ENCODE measurements around the gene CTBP2. TPM values are rescaled to one million over a fixed set of nuclear protein-coding genes. Genes with fewer than 3 reads are reported as not detected.
"Not testable (repeated sequence)": the region's sequence is repeated elsewhere in the genome, so short reads cannot be mapped to it uniquely, and the experiment has no call there.

Gene CTBP2
- total RNA-seq, 1 donor from 2014 or later, result 127 TPM

GRCh38 chr10:125163803-125164202 is 3.4 kb upstream of the CTBP2 start:
- Mint-ChIP-seq H3K9me3 (no peaks in the 10 kb centered on the region), H3K36me3 (ENCODE audit: low read depth) (no peaks in the 10 kb centered on the region), H3K27me3 (ENCODE audit: low read depth) (no peaks in the 10 kb centered on the region), H3K4me1 (peaks cover 10% of the 10 kb centered on the region), H3K4me3 (peak overlapping the region; percentile 27), H3K27ac (ENCODE audit: unreplicated experiment) (no peak overlapping the region)
- no peak for TF ChIP-seq CTCF (conservative IDR thresholded peaks at IDR 0.05)
- no peak for DNase-seq (ENCODE audit: low read depth, low spot score)

- not testable (repeated sequence) for H3K4me3 Mint-ChIP-seq; H3K27ac Mint-ChIP-seq (ENCODE audit: unreplicated experiment); DNase-seq (ENCODE audit: low read depth, low spot score); H3K36me3 Mint-ChIP-seq (ENCODE audit: low read depth); H3K9me3 Mint-ChIP-seq; H3K27me3 Mint-ChIP-seq (ENCODE audit: low read depth)
- H3K4me1 Mint-ChIP-seq, result peaks cover 13% of the 10 kb centered on the region
These were observed 2.9 kb upstream of the CTBP2 start for GRCh38 chr10:125163312-125163711.

GRCh38 chr10:125162120-125162931 is 2.0 kb upstream of the CTBP2 start:
- no peaks in the 10 kb centered on the region for H3K9me3 Mint-ChIP-seq
- no peak for DNase-seq (ENCODE audit: low read depth, low spot score)
- peak overlapping the region; percentile 50 for H3K27ac Mint-ChIP-seq (ENCODE audit: unreplicated experiment)
- TF ChIP-seq CTCF (conservative IDR thresholded peaks at IDR 0.05), result no peak
- peaks cover 23% of the 10 kb centered on the region for H3K4me1 Mint-ChIP-seq
- H3K27me3 Mint-ChIP-seq (ENCODE audit: low read depth), result peaks cover 2% of the 10 kb centered on the region
- H3K36me3 Mint-ChIP-seq (ENCODE audit: low read depth), result peaks cover 2% of the 10 kb centered on the region
- peak overlapping the region; percentile 88 for H3K4me3 Mint-ChIP-seq

GRCh38 chr10:125161707-125162119 is 1.4 kb upstream of the CTBP2 start:
- H3K4me3 Mint-ChIP-seq, result peak overlapping the region; percentile 88
- no peak for TF ChIP-seq CTCF (conservative IDR thresholded peaks at IDR 0.05)
- peak overlapping the region; percentile 50 for H3K27ac Mint-ChIP-seq (ENCODE audit: unreplicated experiment)

GRCh38 chr10:125160856-125161706 is 718 bp upstream of the CTBP2 start:
- peak; percentile 63 for TF ChIP-seq CTCF (conservative IDR thresholded peaks at IDR 0.05)
- Mint-ChIP-seq H3K4me1 (peaks cover 35% of the 10 kb centered on the region), H3K36me3 (ENCODE audit: low read depth) (peaks cover 2% of the 10 kb centered on the region), H3K4me3 (peak overlapping the region; percentile 96), H3K27me3 (ENCODE audit: low read depth) (peaks cover 2% of the 10 kb centered on the region), H3K27ac (ENCODE audit: unreplicated experiment) (peak overlapping the region; percentile 50), H3K9me3 (no peaks in the 10 kb centered on the region)
- DNase-seq (ENCODE audit: low read depth, low spot score), result peak; percentile 70

More at GRCh38 chr10:125161707-125162119, 1.4 kb upstream of the CTBP2 start:
- peaks cover 29% of the 10 kb centered on the region for H3K4me1 Mint-ChIP-seq
- H3K36me3 Mint-ChIP-seq (ENCODE audit: low read depth), result peaks cover 2% of the 10 kb centered on the region
- no peaks in the 10 kb centered on the region for H3K9me3 Mint-ChIP-seq
- no peak for DNase-seq (ENCODE audit: low read depth, low spot score)
- peaks cover 2% of the 10 kb centered on the region for H3K27me3 Mint-ChIP-seq (ENCODE audit: low read depth)
